ENCODE data around the gene WDR90.

The WDR90 gene

GRCh38 chr16:698911-699671, 49.9 kb downstream of the WDR90 start:
- Histone ChIP-seq H2BK5ac (ENCODE audit: low read length) (no peak overlapping the region), H4K91ac (ENCODE audit: low read depth, low read length, poor library complexity) (no peak overlapping the region), H2AK5ac (ENCODE audit: low read depth, low read length) (no peak overlapping the region), H3K4me3 (ENCODE audit: low read length in 2 of 2) (no peak overlapping the region), H2AFZ (ENCODE audit: low read length) (no peak overlapping the region), H3K9ac (ENCODE audit: low read depth, low read length, poor library complexity) (peak overlapping the region; percentile 50), H3K4me2 (ENCODE audit: insufficient read depth, low read length, poor library complexity, severe bottlenecking) (no peak overlapping the region), H3K23ac (ENCODE audit: low read depth, low read length, poor library complexity) (peak overlapping the region; percentile 12), H3K18ac (ENCODE audit: low read length) (no peak overlapping the region), H2BK120ac (ENCODE audit: low read depth, low read length) (no peak overlapping the region), H2BK12ac (ENCODE audit: low read length) (no peak overlapping the region), H3K14ac (ENCODE audit: low read length) (no peak overlapping the region), H3K4ac (ENCODE audit: low read length) (no peak overlapping the region), H3K4me1 (ENCODE audit: control insufficient read depth in 2 of 2, insufficient read depth in 1 of 2, low read depth in 1 of 2, low read length in 2 of 2) (peaks cover 5 to 7% of the 10 kb centered on the region in 2 donors), H3K36me3 (replicated peaks in 1 of 2; ENCODE audit: control insufficient read depth in 2 of 2, insufficient read depth in 2 of 2, low read length in 2 of 2) (no peaks in the 10 kb centered on the region), H2BK15ac (ENCODE audit: low read length) (no peak overlapping the region), H3K9me3 (replicated peaks in 1 of 2; ENCODE audit: control insufficient read depth in 2 of 2, insufficient read depth in 1 of 2, low read depth in 1 of 2, low read length in 2 of 2) (peaks cover 0 to 4% of the 10 kb centered on the region in 2 donors), H4K8ac (ENCODE audit: low read depth, low read length) (no peak overlapping the region), H3K79me1 (ENCODE audit: low read depth, low read length) (peaks cover 5% of the 10 kb centered on the region), H3K27me3 (ENCODE audit: control insufficient read depth in 3 of 3, insufficient read depth in 3 of 3, low read depth in 1 of 3, low read length in 3 of 3) (peaks cover 36 to 88% (median 41%) of the 10 kb centered on the region in 3 experiments), H3K27ac (replicated peaks; ENCODE audit: low read length) (no peak overlapping the region)
- no CpG with 5 or more reads among the region's 19 CpGs for WGBS, 2 donors (ENCODE audit: extremely low coverage in 2 of 2, insufficient read length in 2 of 2, insufficient replicate concordance in 1 of 2)
- DNase-seq (ENCODE audit: low spot score): no peak

GRCh38 chr16:700684-701584, 51.8 kb downstream of the WDR90 start:
- Histone ChIP-seq H3K4me3 (ENCODE audit: low read length in 2 of 2) (peak overlapping the region in 1 of 2 donors; percentile 6), H3K9me3 (replicated peaks in 1 of 2; ENCODE audit: control insufficient read depth in 2 of 2, insufficient read depth in 1 of 2, low read depth in 1 of 2, low read length in 2 of 2) (no peaks in the 10 kb centered on the region), H3K4me2 (ENCODE audit: insufficient read depth, low read length, poor library complexity, severe bottlenecking) (peak overlapping the region; percentile 2), H2BK120ac (ENCODE audit: low read depth, low read length) (no peak overlapping the region), H3K36me3 (replicated peaks in 1 of 2; ENCODE audit: control insufficient read depth in 2 of 2, insufficient read depth in 2 of 2, low read length in 2 of 2) (no peaks in the 10 kb centered on the region), H3K4me1 (ENCODE audit: control insufficient read depth in 2 of 2, insufficient read depth in 1 of 2, low read depth in 1 of 2, low read length in 2 of 2) (peaks cover 0 to 13% of the 10 kb centered on the region in 2 donors), H3K27me3 (ENCODE audit: control insufficient read depth in 3 of 3, insufficient read depth in 3 of 3, low read depth in 1 of 3, low read length in 3 of 3) (peaks cover 33 to 85% (median 36%) of the 10 kb centered on the region in 3 experiments), H3K18ac (ENCODE audit: low read length) (no peak overlapping the region), H2BK12ac (ENCODE audit: low read length) (no peak overlapping the region), H4K91ac (ENCODE audit: low read depth, low read length, poor library complexity) (no peak overlapping the region), H2AK5ac (ENCODE audit: low read depth, low read length) (no peak overlapping the region), H3K23ac (ENCODE audit: low read depth, low read length, poor library complexity) (peak overlapping the region; percentile 34), H2BK15ac (ENCODE audit: low read length) (no peak overlapping the region), H2BK5ac (ENCODE audit: low read length) (no peak overlapping the region), H3K14ac (ENCODE audit: low read length) (no peak overlapping the region), H4K8ac (ENCODE audit: low read depth, low read length) (no peak overlapping the region), H3K4ac (ENCODE audit: low read length) (no peak overlapping the region), H2AFZ (ENCODE audit: low read length) (no peak overlapping the region), H3K79me1 (ENCODE audit: low read depth, low read length) (peaks cover 2% of the 10 kb centered on the region), H3K27ac (replicated peaks; ENCODE audit: low read length) (no peak overlapping the region), H3K9ac (ENCODE audit: low read depth, low read length, poor library complexity) (no peak overlapping the region)
- WGBS, 2 donors (ENCODE audit: extremely low coverage in 2 of 2, insufficient read length in 2 of 2, insufficient replicate concordance in 1 of 2): no CpG with 5 or more reads among the region's 76 CpGs
- DNase-seq (ENCODE audit: low spot score): peak; percentile 75

- no peak for DNase-seq (ENCODE audit: low spot score)
- no peak overlapping the region for H3K14ac ChIP-seq (ENCODE audit: low read length)
- H2BK120ac ChIP-seq (ENCODE audit: low read depth, low read length): no peak overlapping the region
- no peak overlapping the region for H2BK15ac ChIP-seq (ENCODE audit: low read length)
- H4K8ac ChIP-seq (ENCODE audit: low read depth, low read length): no peak overlapping the region
- H3K27me3 ChIP-seq (ENCODE audit: control insufficient read depth in 3 of 3, insufficient read depth in 3 of 3, low read depth in 1 of 3, low read length in 3 of 3): peaks cover 41 to 87% (median 44%) of the 10 kb centered on the region in 3 experiments
- no peak overlapping the region for H2AK5ac ChIP-seq (ENCODE audit: low read depth, low read length)
- H3K4me2 ChIP-seq (ENCODE audit: insufficient read depth, low read length, poor library complexity, severe bottlenecking): no peak overlapping the region
- H2AFZ ChIP-seq (ENCODE audit: low read length): no peak overlapping the region
- H3K36me3 ChIP-seq (replicated peaks in 1 of 2; ENCODE audit: control insufficient read depth in 2 of 2, insufficient read depth in 2 of 2, low read length in 2 of 2): no peaks in the 10 kb centered on the region
- no peak overlapping the region for H3K23ac ChIP-seq (ENCODE audit: low read depth, low read length, poor library complexity)
- H3K9me3 ChIP-seq (replicated peaks in 1 of 2; ENCODE audit: control insufficient read depth in 2 of 2, insufficient read depth in 1 of 2, low read depth in 1 of 2, low read length in 2 of 2): no peaks in the 10 kb centered on the region
- H2BK12ac ChIP-seq (ENCODE audit: low read length): no peak overlapping the region
- peaks cover 2% of the 10 kb centered on the region for H3K79me1 ChIP-seq (ENCODE audit: low read depth, low read length)
- H3K9ac ChIP-seq (ENCODE audit: low read depth, low read length, poor library complexity): no peak overlapping the region
- no peak overlapping the region for H3K4ac ChIP-seq (ENCODE audit: low read length)
- no CpG with 5 or more reads among the region's 19 CpGs for WGBS, 2 donors (ENCODE audit: extremely low coverage in 2 of 2, insufficient read length in 2 of 2, insufficient replicate concordance in 1 of 2)
- H4K91ac ChIP-seq (ENCODE audit: low read depth, low read length, poor library complexity): no peak overlapping the region
- peak overlapping the region; percentile 17 for H3K18ac ChIP-seq (ENCODE audit: low read length)
- no peak overlapping the region for H3K27ac ChIP-seq (replicated peaks; ENCODE audit: low read length)
- peaks cover 0 to 25% of the 10 kb centered on the region in 2 donors for H3K4me1 ChIP-seq (ENCODE audit: control insufficient read depth in 2 of 2, insufficient read depth in 1 of 2, low read depth in 1 of 2, low read length in 2 of 2)
- peak overlapping the region in 1 of 2 donors; percentile 59 for H3K4me3 ChIP-seq (ENCODE audit: low read length in 2 of 2)
- H2BK5ac ChIP-seq (ENCODE audit: low read length): peak overlapping the region; percentile 53
Measured at GRCh38 chr16:702341-702740, 53.2 kb downstream of the WDR90 start.

GRCh38 chr16:703406-703805, 54.2 kb downstream of the WDR90 start:
- Histone ChIP-seq H3K9me3 (replicated peaks in 1 of 2; ENCODE audit: control insufficient read depth in 2 of 2, insufficient read depth in 1 of 2, low read depth in 1 of 2, low read length in 2 of 2) (no peaks in the 10 kb centered on the region), H2AK5ac (ENCODE audit: low read depth, low read length) (no peak overlapping the region), H4K91ac (ENCODE audit: low read depth, low read length, poor library complexity) (no peak overlapping the region), H3K27me3 (ENCODE audit: control insufficient read depth in 3 of 3, insufficient read depth in 3 of 3, low read depth in 1 of 3, low read length in 3 of 3) (peaks cover 41 to 92% (median 51%) of the 10 kb centered on the region in 3 experiments), H2BK120ac (ENCODE audit: low read depth, low read length) (no peak overlapping the region), H3K27ac (replicated peaks; ENCODE audit: low read length) (no peak overlapping the region), H4K8ac (ENCODE audit: low read depth, low read length) (no peak overlapping the region), H3K18ac (ENCODE audit: low read length) (no peak overlapping the region), H3K36me3 (replicated peaks in 1 of 2; ENCODE audit: control insufficient read depth in 2 of 2, insufficient read depth in 2 of 2, low read length in 2 of 2) (no peaks in the 10 kb centered on the region), H2BK12ac (ENCODE audit: low read length) (no peak overlapping the region), H2BK5ac (ENCODE audit: low read length) (peak overlapping the region; percentile 75), H2AFZ (ENCODE audit: low read length) (no peak overlapping the region), H3K4ac (ENCODE audit: low read length) (no peak overlapping the region), H3K14ac (ENCODE audit: low read length) (no peak overlapping the region), H3K4me2 (ENCODE audit: insufficient read depth, low read length, poor library complexity, severe bottlenecking) (no peak overlapping the region), H2BK15ac (ENCODE audit: low read length) (peak overlapping the region; percentile 17), H3K79me1 (ENCODE audit: low read depth, low read length) (peaks cover 2% of the 10 kb centered on the region), H3K23ac (ENCODE audit: low read depth, low read length, poor library complexity) (peak overlapping the region; percentile 91), H3K9ac (ENCODE audit: low read depth, low read length, poor library complexity) (no peak overlapping the region), H3K4me1 (ENCODE audit: control insufficient read depth in 2 of 2, insufficient read depth in 1 of 2, low read depth in 1 of 2, low read length in 2 of 2) (peaks cover 0 to 25% of the 10 kb centered on the region in 2 donors), H3K4me3 (ENCODE audit: low read length in 2 of 2) (no peak overlapping the region)
- WGBS, 2 donors (ENCODE audit: extremely low coverage in 2 of 2, insufficient read length in 2 of 2, insufficient replicate concordance in 1 of 2): no CpG with 5 or more reads among the region's 12 CpGs
- DNase-seq (ENCODE audit: low spot score): no peak
